GM12878 (cell line): ENCODE results near the gene RGS16. TPM values are rescaled to one million over a fixed set of nuclear protein-coding genes. Genes with fewer than 3 reads are reported as not detected.

Source experiments
- ATAC-seq: fragments of 200-7000 bp; cut with Tn5 transposase; 3 replicates; pipeline ENCODE4 v1.9.1; 2020; ENCODE audit warnings: mild to moderate bottlenecking, moderate library complexity
- BruUV-seq: library from RNA; stranded (reverse); fragments of 400-500 nt; replicated peaks from 2 replicates; lab custom pipeline; 2021; lab: Mats Ljungman, UMichigan
- CTCF ChIA-PET: fragments of 300-600 bp; sonication (Branson Sonifier 250); formaldehyde crosslinking; extraction: SDS; loops from one replicate; lab custom pipeline; 2021; ENCODE audit warnings: inconsistent platforms; lab: Yijun Ruan, JAX
- POLR2A ChIA-PET: fragments of 350-600 bp; formaldehyde crosslinking; extraction: SDS; loops from one replicate; lab custom pipeline; 2021; ENCODE audit warnings: inconsistent platforms; lab: Charles Lee
- RAD21 ChIA-PET: fragments of 300-600 bp; sonication (Branson Sonifier 250); formaldehyde crosslinking; loops from one replicate; lab custom pipeline; 2023; ENCODE audit warnings: antibody characterized with exemption; ENCODE audit not compliant: unreplicated experiment; lab: Charles Lee
- SMC1A ChIA-PET: fragments of 300-600 bp; sonication (Branson Sonifier 250); formaldehyde crosslinking; loops from one replicate; lab custom pipeline; 2023; ENCODE audit not compliant: unreplicated experiment, uncharacterized antibody; lab: Charles Lee
- DNase-seq: peaks from one replicate; pipeline ENCODE4 v3.0.0-alpha.2; 2011; ENCODE audit warnings: low read depth, low spot score
- FAIRE-seq: peaks from 3 replicates; lab custom pipeline; 2011; peaks lifted over from hg19 to GRCh38; lab: Jason Lieb, UNC
- H2AFZ ChIP-seq: 2 replicates; pipeline ENCODE4 v1.6.0; 2011; ENCODE audit warnings: low read depth, low read length, control low read depth; ENCODE audit not compliant: control insufficient read depth
- H3K27ac ChIP-seq: 2 replicates; pipeline ENCODE4 v1.5.1; 2011; ENCODE audit warnings: control low read depth; ENCODE audit not compliant: control insufficient read depth, insufficient read depth
- H3K27me3 ChIP-seq, 2 experiments: replicated peaks in 1 of 2; 2 replicates each; pipeline versions ENCODE4 v1.6.0 to v1.6.1; 2011; ENCODE audit warnings: low read length in 1 of 2; ENCODE audit not compliant: control insufficient read depth in 2 of 2, insufficient read depth in 2 of 2
- H3K36me3 ChIP-seq, 2 experiments: 2 replicates each; pipeline ENCODE4 v1.5.1; 2011; ENCODE audit warnings: low read length in 1 of 2; ENCODE audit not compliant: control insufficient read depth in 2 of 2, insufficient read depth in 2 of 2
- H3K4me1 ChIP-seq: 2 replicates; pipeline ENCODE4 v1.6.1; 2011; ENCODE audit warnings: mild to moderate bottlenecking, low read length, moderate library complexity, mixed read lengths; ENCODE audit not compliant: control insufficient read depth, insufficient read depth
- H3K4me2 ChIP-seq: 2 replicates; pipeline ENCODE4 v1.6.0; 2011; ENCODE audit warnings: control low read depth; ENCODE audit not compliant: control insufficient read depth, insufficient read depth
- H3K4me3 ChIP-seq: fragments of 200-600 bp; sonication (generic); 2 replicates; pipeline ENCODE4 v1.5.1; 2016
- H3K79me2 ChIP-seq: 2 replicates; pipeline ENCODE4 v1.6.0; 2011; ENCODE audit warnings: low read length; ENCODE audit not compliant: control insufficient read depth, insufficient read depth
- H3K9ac ChIP-seq: 2 replicates; pipeline ENCODE4 v1.8.0; 2011; ENCODE audit warnings: low read length, control low read depth, mixed read lengths; ENCODE audit not compliant: control insufficient read depth, insufficient read depth
- H3K9me3 ChIP-seq: replicated peaks from 3 replicates; pipeline ENCODE4 v1.5.1; 2011; ENCODE audit warnings: mild to moderate bottlenecking, low read length; ENCODE audit not compliant: control insufficient read depth, insufficient read depth
- H4K20me1 ChIP-seq: 2 replicates; pipeline ENCODE4 v1.6.0; 2011; ENCODE audit not compliant: control insufficient read depth, insufficient read depth
- KLF5 ChIP-seq: fragments of 450-650 bp; IDR thresholded peaks from 2 replicates; pipeline ENCODE4 v1.6.1; 2014; ENCODE audit warnings: mild to moderate bottlenecking; ENCODE audit not compliant: partially characterized antibody
- MTA2 ChIP-seq: fragments of 450-650 bp; IDR thresholded peaks from 2 replicates; pipeline ENCODE4 v1.6.1; 2016; ENCODE audit warnings: low read depth, mild to moderate bottlenecking, moderate library complexity
- MYC ChIP-seq: IDR thresholded peaks from 2 replicates; pipeline ENCODE4 v1.6.1; 2011; ENCODE audit warnings: mild to moderate bottlenecking, low read length, moderate library complexity, inconsistent platforms; ENCODE audit not compliant: insufficient read depth, insufficient replicate concordance, insufficient read length, severe bottlenecking
- NR2F1 ChIP-seq: fragments of 450-650 bp; conservative IDR thresholded peaks from 2 replicates; pipeline ENCODE4 v1.6.1; 2017; ENCODE audit warnings: mild to moderate bottlenecking
- NRF1 ChIP-seq: conservative IDR thresholded peaks from 2 replicates; pipeline ENCODE4 v1.6.1; 2011; ENCODE audit warnings: mild to moderate bottlenecking, low read depth, low read length, improper control_type of control experiment
- POLR2AphosphoS5 ChIP-seq: IDR thresholded peaks from 2 replicates; pipeline ENCODE4 v1.6.1; 2011; ENCODE audit warnings: mild to moderate bottlenecking, low read length, inconsistent platforms
- RFX5 ChIP-seq: IDR thresholded peaks from 2 replicates; pipeline ENCODE4 v1.6.1; 2011; ENCODE audit warnings: low read depth, low read length, improper control_type of control experiment
- SMAD5 ChIP-seq: IDR thresholded peaks from 2 replicates; pipeline ENCODE4 v1.6.1; 2016; ENCODE audit warnings: antibody characterized with exemption, low read depth
- SPI1 ChIP-seq: IDR thresholded peaks from 2 replicates; pipeline ENCODE4 v1.6.1; 2011; ENCODE audit warnings: low read depth, mild to moderate bottlenecking, low read length, moderate library complexity, borderline replicate concordance; ENCODE audit not compliant: insufficient read depth
- SRF ChIP-seq, 2 experiments: IDR thresholded peaks; 2 replicates each; pipeline ENCODE4 v1.6.1; 2011; ENCODE audit warnings: low read depth in 2 of 2, low read length in 2 of 2, mild to moderate bottlenecking in 1 of 2, moderate library complexity in 1 of 2
- TBL1XR1 ChIP-seq: IDR thresholded peaks from 2 replicates; pipeline ENCODE4 v1.6.1; 2012; ENCODE audit warnings: low read depth, low read length, improper control_type of control experiment
- YBX1 ChIP-seq: fragments of 450-650 bp; IDR thresholded peaks from 2 replicates; pipeline ENCODE4 v1.6.1; 2016; ENCODE audit warnings: antibody characterized with exemption
- ZBED1 ChIP-seq: IDR thresholded peaks from 2 replicates; pipeline ENCODE4 v1.6.1; 2016; ENCODE audit warnings: borderline replicate concordance
- ZBTB40 ChIP-seq: fragments of 450-650 bp; IDR thresholded peaks from 2 replicates; pipeline ENCODE4 v1.6.1; 2016; ENCODE audit warnings: mild to moderate bottlenecking, moderate library complexity, borderline replicate concordance
- ZNF384 ChIP-seq: IDR thresholded peaks from 2 replicates; pipeline ENCODE4 v1.6.1; 2012; ENCODE audit warnings: low read depth, mild to moderate bottlenecking, low read length, improper control_type of control experiment, borderline replicate concordance
- WGBS: methylation state at CpG from one replicate; pipeline ENCODE4 v1.1.6; 2016; ENCODE audit warnings: low lambda C conversion rate; ENCODE audit not compliant: insufficient replicate concordance, insufficient coverage; ENCODE audit errors: missing lambda C conversion rate; 5-methylcytosine and 5-hydroxymethylcytosine counted together
- in situ Hi-C: fragments of 300-500 bp; cut with MboI; formaldehyde crosslinking; loops from 9 replicates; pipeline ENCODE4 v1.14.3; 2018; ENCODE audit warnings: mixed read lengths
- intact Hi-C: fragments of 100-400 bp; cut with micrococcal nuclease; formaldehyde crosslinking; loops from one replicate; pipeline ENCODE4 v1.14.2; 2022; ENCODE audit not compliant: unreplicated experiment
- polyA plus RNA-seq, 11 experiments: library from polyadenylated mRNA; depleted of rRNA in 4 of 11; unstranded in 6 of 11; stranded (reverse) in 5 of 11; fragments of >200 nt; fragmentation: Nextera tagmentation in 4 of 11; fragmentation: Illumina TruSeq in 1 of 11; extraction: Ambion mirVana in 4 of 11; extraction: Trizol in 1 of 11; gene quantifications; 1 replicate in 1 of 11; 2 replicates in 10 of 11; pipeline versions ENCODE4 v1.2.1 to v1.2.3, GENCODE V29; 2011 to 2016; ENCODE audit warnings: inconsistent platforms in 2 of 11, missing spikeins in 2 of 11, low read depth in 1 of 11
- total RNA-seq, 4 experiments: library from RNA; depleted of rRNA in 3 of 4; stranded (reverse); fragments of >200 nt in 3 of 4; fragmentation: Illumina TruSeq in 1 of 4; extraction: Trizol in 1 of 4; gene quantifications; 2 replicates each; pipeline versions ENCODE4 v1.2.1 to v1.2.3, GENCODE V29; 2013 to 2021
- TF ChIP-seq, protein P1 (sequence below): fragments of 450-650 bp; IDR thresholded peaks from 2 replicates; pipeline ENCODE4 v1.6.1; 2018; ENCODE audit warnings: mild to moderate bottlenecking, low read depth, moderate library complexity; ENCODE audit not compliant: partially characterized antibody

RGS16 gene
- total and polyA plus RNA-seq, 10 of the 15 experiments (the other 5 are each of a cell fraction or from before 2014, with no cell fraction given) = 16.4 to 58.2 (median 44.6) TPM

DNA sequence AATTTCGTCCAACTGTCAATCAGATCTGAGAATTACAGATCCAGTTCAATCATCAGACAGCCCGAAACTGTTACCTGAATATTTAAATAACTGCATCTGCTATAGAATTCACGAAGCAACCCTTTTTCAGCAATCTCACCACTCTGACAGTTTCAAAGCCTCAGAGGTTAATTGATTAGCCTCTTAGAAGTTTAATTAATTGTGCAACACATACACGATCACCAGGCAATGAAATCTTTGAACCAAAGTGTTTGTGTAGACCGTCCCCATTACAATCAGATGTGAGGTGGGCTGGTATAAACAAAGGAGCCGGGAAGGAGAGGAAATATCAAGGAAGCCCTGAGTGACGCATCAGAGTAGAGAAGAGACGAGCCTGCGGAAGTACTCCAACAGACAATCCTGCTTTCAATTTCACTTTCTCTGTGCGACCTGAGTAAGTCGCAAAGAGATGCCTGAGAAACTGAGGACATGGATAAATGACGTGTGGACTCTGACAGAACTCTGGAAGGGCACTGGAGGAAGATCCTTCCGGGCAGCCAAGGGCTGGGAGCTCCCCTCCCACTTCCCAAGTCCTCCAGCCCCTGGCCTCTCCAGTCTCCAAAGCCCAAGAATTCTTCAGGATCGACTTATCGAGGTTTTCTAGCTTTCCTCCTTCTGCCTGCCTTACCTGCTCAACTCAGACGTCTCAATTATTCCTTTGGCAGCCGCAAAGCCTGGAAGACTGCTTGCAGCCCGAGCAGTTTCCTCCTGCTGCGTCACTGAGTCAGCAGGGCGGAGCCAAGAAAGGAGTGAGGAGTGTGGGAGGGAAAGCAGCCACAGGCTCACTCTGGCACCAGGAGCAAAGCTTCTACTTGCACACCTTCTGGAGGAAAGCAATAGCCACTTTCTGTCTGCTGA lies 15.4 kb downstream of the RGS16 start, which contains the start of gene RNASEL:
Gene RNASEL, minus strand, starts transcription at position 757 of the 897 bp plus-strand sequence. CDS start 2,450 bp downstream, outside the sequence.
- Histone ChIP-seq H3K4me2 (peak within 1 kb of the TSS; percentile 64), H3K9me3 (no peaks in the 10 kb centered on the region), H3K4me3 (peak within 1 kb of the TSS; percentile 87), H3K36me3 (no peaks in the 10 kb centered on the region; a peak in 1 of 4 replicates), H4K20me1 (no peaks in the 10 kb centered on the region), H3K27ac (peak within 1 kb of the TSS; percentile 63), H3K79me2 (no peaks in the 10 kb centered on the region), H2AFZ (peak within 1 kb of the TSS; percentile 38), H3K9ac (peak within 1 kb of the TSS; percentile 65), H3K27me3 (no peaks in the 10 kb centered on the region), H3K4me1 (peaks cover 5% of the 10 kb centered on the region; the same call in 1 of the 2 replicates)
- in situ Hi-C loops = no loop called here
- ChIA-PET POLR2A (interaction anchor here (0.6 to 1.7 kb wide), 11 partner anchors 10 to 201 kb away, joined by 3 to 5 read pairs (median 4); no protein-coding TSS in a partner anchor), CTCF (interaction anchor here (0.6 to 37.4 kb wide), 19 partner anchors 8 to 507 kb away, joined by 3 to 1888 read pairs (median 4); partner anchors contain the start of gene NPL), SMC1A (interaction anchor here (0.7 to 28.0 kb wide), 15 partner anchors 7 to 445 kb away, joined by 3 to 1145 read pairs (median 3); partner anchors contain the start of gene NPL), RAD21 (interaction anchor here (0.6 to 23.0 kb wide), 19 partner anchors 9 to 204 kb away, joined by 3 to 946 read pairs (median 4); partner anchors contain the start of gene RGS16)
- ATAC-seq (peak; percentile 93), FAIRE-seq (peak; percentile 27), DNase-seq (no peak)
- WGBS = 3% methylated on average over 20 of the region's 20 CpGs
- TSS peak; percentile 82 for BruUV-seq
- intact Hi-C loops = no loop called here
- TF ChIP-seq, protein P1, sequence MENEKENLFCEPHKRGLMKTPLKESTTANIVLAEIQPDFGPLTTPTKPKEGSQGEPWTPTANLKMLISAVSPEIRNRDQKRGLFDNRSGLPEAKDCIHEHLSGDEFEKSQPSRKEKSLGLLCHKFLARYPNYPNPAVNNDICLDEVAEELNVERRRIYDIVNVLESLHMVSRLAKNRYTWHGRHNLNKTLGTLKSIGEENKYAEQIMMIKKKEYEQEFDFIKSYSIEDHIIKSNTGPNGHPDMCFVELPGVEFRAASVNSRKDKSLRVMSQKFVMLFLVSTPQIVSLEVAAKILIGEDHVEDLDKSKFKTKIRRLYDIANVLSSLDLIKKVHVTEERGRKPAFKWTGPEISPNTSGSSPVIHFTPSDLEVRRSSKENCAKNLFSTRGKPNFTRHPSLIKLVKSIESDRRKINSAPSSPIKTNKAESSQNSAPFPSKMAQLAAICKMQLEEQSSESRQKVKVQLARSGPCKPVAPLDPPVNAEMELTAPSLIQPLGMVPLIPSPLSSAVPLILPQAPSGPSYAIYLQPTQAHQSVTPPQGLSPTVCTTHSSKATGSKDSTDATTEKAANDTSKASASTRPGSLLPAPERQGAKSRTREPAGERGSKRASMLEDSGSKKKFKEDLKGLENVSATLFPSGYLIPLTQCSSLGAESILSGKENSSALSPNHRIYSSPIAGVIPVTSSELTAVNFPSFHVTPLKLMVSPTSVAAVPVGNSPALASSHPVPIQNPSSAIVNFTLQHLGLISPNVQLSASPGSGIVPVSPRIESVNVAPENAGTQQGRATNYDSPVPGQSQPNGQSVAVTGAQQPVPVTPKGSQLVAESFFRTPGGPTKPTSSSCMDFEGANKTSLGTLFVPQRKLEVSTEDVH = no peak
- TF ChIP-seq MTA2 (no peak), SMAD5 (no peak), SPI1 (peak; percentile 47), SRF (IDR thresholded peaks at IDR 0.05; ENCODE audit: low read depth in 2 of 2, low read length in 2 of 2) (no peak), POLR2AphosphoS5 (peak; percentile 57), YBX1 (no peak), ZBED1 (no peak), TBL1XR1 (no peak), NR2F1 (peak; percentile 22; the same call in 1 of the 2 replicates), ZNF384 (no peak), RFX5 (no peak), MYC (no peak), NRF1 (no peak), ZBTB40 (no peak), KLF5 (no peak)
